HL-60/S4 treated with phorbol 12-myristate 13-acetate at 8.2 ng/mL for 4 days and 3 days (cell line): ENCODE data around the gene CMTR1.
"Not testable (repeated sequence)": the region's sequence is repeated elsewhere in the genome, so short reads cannot be mapped to it uniquely, and the experiment has no call there.

Experiments
- in situ Hi-C: fragments of 300-500 bp; cut with MboI; formaldehyde crosslinking; loops from 2 replicates; pipeline ENCODE4 v1.15.0; 2022; ENCODE audit warnings: low sequenced_read_pairs

CMTR1 gene

GRCh38 chr6:37490536-37491170, 57.6 kb downstream of the CMTR1 start:
- in situ Hi-C loops = no loop called here

GRCh38 chr6:37491171-37491829, 58.3 kb downstream of the CMTR1 start:
- in situ Hi-C loops = no loop called here

DNA sequence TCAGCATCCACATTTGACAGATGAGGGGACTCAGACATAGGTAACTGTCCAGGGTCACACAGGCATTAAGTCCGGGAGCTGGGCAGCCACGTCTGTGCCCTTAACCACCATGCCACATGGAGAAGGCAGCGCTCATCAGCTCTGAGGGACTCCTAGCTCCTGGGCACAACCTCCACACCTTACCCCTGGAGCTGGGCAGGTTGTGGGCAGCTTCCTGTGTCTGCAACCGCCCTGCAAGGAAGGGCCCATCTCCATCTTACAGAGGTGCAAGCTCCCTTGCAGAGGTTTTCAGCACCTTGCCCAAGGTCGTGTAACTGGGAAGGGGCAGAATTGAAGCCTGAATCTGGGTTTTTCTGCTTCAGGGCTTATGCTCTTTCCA, 58.8 kb downstream of the CMTR1 start:
- in situ Hi-C loops = no loop called here

DNA sequence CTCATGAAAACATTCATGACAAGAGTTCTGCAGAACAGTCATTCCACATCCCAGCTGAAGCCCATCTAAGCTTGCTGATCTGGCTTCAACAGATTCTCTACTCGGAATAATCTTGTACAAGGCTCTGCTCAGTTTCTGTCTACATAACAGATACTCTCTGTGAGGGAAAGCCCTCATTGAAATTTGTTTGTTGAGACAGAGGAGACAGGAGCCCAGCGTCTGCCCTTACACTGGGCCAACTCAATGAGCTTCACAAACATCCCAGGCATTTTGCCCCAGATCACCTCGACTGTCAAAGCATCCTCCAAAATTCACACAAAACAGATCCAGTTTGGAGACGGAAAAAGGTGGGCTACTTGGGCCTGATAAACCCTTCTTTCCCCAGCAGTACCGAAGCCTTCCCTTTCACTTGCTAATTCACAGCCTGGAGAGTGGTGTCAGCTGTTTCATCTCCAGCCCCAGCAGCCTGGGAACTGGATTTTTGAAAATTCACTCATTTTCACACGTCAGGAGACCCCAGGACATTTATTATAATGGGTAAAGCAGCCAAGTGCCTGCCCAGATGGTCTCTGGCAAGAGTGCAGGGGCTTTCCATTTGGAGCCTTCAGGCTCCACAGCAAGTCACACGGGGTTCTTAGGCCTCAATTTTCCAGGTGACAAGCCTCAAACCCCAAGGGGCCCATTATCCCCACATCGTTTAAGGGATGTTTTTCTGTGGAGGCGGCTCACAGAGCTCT, 59.4 kb downstream of the CMTR1 start:
- in situ Hi-C loops = no loop called here

DNA sequence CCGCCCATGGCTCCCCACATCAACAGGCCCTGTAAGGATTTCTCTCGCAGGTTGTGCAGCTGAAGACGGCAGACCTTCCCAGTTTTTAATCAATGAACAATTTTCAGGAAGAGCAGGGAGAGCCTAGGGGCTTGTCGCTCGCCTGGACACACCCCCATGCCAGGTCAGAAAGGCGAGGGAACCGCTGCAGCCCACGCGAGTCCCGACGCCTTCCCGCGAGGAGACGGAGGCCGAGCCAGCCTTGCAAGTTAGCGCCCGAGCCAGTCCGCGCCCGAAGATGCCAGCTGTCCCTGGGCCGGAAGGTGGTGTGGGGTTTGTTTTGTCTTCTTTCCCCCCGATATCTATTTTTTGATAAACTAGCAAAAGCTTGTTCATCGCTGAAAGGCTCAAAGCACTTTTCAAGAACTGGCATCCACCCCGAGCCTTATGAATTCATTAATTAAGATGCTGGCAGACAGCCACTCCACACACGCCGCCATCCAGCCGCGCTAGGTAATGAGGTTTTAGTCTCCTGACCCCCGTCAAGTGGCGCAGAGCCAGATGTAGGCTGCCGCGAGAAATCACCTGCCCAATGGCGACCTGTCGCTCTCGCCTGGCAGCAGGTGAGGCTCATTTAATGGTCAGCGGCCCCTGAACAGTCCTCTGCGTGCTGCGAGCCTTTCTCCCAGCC, 60.1 kb downstream of the CMTR1 start:
- in situ Hi-C loops = no loop called here

DNA sequence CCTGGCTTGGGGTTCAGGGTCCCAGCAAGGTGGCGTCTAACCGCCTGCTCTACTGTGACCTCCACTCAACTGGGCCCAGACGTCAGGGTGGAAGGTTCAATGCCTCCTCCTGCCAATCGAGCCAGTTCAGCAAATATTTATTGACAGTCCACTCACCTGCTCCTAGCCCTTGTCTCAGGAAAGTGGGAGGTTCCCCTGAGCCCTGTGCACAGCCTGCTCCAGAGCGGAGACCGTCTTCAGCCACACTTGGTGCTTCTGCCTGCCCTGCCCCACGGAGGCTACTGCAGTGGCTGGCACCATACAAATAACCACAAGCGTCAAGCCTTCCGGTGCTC, 60.6 kb downstream of the CMTR1 start:
- in situ Hi-C loops = no loop called here

DNA sequence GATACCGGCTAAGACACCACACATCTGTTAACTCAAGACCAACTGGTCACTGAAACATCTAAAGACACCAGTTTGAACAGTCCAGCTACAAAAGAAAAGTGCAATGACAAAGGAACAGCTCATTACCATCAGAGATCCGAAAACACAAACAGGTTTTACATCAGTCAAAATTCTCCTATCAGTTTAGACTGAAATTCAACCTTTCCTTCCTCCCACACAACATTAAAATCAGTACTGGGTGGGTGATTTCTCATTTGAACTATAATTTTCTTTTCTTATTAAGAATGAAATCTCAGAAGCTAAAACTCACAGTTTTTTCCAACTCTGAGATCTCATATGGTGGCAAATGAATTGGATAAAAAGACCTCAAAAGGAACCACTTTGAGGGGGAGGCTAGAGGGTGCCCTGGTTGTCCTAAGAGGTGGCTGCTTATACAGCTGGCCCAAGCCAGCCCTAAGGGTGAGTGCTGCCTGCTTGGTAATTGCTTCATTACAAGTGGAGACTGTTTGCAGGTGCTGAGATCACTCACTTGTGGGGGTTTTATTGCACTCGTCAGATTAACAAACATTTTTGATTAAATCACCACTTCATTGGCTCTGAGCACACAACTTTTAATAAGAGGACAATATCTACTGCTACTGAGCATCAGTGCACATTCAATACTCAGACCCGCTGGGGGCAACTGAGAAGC, 62.4 kb downstream of the CMTR1 start:
- in situ Hi-C loops = no loop called here

- in situ Hi-C loops = no loop called here
Measured at GRCh38 chr6:37496951-37497885, 64.2 kb downstream of the CMTR1 start.

- in situ Hi-C loops = no loop called here
Measured at GRCh38 chr6:37499433-37500293, 66.6 kb downstream of the CMTR1 start, which contains the start of gene CCDC167. Gene CCDC167 (minus strand): TSS chr6:37499893. CDS start chr6:37499863, 30 bp downstream.

- in situ Hi-C loops = no loop called here
Measured at GRCh38 chr6:37500294-37500608, 67.2 kb downstream of the CMTR1 start.

DNA sequence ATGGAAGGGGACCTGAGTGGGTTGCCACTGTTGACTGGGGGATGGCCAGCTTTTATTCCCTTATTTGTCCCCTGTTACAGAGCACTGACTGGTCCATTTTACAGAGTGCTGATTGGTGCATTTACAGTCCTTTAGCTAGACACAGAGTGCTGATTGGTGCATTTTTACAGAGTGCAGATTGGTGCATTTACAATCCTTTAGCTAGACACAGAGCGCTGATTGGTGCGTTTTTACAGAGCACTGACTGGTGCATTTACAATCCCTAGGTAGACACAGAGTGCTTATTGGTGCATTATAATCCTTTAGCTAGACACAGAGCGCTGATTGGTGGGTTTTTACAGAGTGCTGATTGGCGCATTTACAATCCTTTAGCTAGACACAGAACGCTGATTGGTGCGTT, 67.9 kb downstream of the CMTR1 start:
- in situ Hi-C loops = not testable (repeated sequence)

DNA sequence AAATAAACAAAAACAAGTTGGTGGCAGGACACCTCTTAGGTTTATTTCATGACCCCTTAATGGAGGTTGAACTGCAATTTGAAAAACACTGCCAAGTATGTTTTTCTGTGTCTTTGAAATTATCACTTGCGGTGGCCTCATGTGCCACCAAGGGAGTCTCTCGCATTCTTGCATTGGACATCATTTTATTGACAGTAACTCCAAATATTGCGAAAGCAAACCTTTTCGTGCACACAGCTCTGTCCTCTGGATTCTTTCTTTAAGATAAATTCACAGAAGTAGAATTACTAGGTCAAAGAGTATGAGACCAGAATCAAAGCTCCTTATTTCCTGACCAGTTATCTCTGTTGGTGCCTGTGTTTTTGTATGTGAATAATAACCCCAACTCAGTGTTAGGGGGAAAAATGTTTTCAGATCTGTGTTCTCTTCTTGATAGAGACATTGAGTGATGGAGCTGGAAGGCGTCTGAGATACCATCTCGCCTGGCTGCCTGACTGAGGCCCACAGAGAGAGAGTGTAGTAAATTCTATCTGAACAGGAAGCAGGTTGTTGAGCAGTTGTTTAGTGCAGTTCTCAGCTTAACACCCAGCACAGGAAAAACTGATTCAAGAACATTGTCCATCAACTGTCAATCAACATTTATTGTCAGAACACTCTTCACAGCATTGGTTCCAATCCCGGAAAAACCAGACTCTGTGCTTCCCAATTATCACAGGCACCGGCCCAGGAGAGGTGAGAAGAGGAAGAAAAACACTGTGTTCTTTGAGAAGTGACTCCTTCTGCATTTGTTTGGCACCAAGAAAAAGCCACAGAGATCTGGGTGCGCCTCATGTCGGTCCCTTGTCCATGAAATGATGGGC, 68.8 kb downstream of the CMTR1 start:
- in situ Hi-C loops = no loop called here

GRCh38 chr6:37502703-37503291, 69.8 kb downstream of the CMTR1 start:
- in situ Hi-C loops = no loop called here

DNA sequence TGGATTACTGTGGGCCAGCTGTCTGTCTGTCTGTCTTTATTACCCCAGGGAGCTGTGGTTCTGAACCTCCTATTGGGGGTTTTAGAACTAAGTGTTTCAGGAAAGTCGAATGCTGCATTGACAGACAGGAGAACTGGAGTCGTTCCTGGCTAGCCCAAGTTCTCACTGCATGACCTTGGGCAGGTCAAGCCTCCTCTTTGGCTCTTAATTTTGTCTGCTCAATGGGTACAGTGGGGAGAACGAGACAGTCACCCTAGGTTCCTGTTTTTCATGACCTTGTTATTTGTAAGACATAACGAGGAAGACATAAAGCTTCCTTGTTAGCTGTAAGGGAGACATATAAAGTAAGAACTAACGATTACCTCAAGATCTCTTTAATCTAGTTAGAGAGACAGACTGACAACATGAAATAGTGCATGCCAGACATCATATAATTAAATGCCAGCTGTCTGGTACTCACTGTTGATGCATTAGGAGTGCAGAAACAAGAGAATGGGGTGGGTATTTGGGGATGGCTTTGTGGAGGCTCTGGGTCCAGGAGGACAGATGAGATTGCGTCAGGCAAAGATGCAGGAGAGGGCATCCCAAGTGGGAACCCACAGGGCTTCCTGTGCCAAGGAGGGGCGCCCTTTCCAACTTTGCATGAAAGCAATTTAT, 70.4 kb downstream of the CMTR1 start:
- in situ Hi-C loops = no loop called here

DNA sequence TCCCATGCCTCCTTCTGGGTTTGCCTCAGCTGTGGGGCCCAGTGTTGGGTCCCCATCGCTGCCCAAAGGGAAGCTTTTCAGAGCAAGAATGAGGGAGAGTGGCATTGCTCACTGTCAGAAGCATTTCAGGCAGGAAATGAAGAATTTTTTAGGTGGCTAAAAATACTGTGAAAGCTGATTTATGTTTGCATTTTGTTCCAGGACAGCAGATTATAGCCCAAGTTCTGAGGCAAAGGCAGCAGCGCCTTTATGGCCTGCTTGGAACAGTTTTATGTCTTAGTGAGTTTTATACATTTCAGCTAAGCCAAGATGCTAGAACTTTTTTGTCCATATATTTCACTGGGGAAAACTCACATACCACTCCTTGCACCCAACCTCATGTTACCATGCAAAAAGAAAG, 71.0 kb downstream of the CMTR1 start:
- in situ Hi-C loops = no loop called here

DNA sequence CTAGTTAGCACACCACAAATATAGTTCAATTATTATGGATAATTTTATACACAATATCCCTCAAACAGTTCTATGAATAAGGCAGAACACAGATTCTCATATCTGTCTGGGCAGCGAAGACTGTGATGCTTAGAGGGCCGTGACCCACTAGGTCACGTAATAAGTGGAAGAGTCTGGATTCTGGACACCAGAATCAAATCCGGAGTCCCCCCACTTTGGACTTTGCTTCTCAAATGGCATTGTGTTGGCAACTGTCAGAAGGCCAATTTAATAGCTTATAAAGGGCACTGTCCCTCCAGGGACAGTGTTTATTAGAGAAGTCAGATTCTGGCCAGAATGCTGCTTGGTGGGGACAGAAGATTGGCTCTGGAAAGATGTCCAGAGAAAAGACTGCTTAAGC, 73.5 kb downstream of the CMTR1 start:
- in situ Hi-C loops = no loop called here

DNA sequence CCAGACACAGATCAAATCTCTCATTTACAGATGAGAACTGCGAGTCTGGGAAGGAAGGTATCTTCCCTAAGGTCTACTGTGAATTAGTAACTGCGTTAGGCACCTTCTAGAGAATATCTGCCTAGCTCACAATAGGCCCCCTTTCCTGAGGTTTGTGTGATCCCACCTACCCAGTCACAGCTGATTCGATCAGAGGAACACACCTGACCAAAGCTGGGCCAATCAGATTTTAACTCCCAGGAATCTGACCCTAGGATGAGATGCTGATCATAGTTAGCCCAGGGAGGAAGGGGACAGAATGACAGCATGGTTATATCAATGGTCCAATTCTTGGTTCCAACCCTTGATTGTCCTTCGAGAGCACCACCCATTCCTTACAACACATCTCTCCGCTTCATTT, 74.1 kb downstream of the CMTR1 start:
- in situ Hi-C loops = no loop called here
